K562 (cell line): ENCODE results near the gene PTPRO. TPM values are rescaled to one million over a fixed set of nuclear protein-coding genes. Genes with fewer than 3 reads are reported as not detected.

Experiments used
- ATAC-seq: fragments of 200-7000 bp; cut with Tn5 transposase; 3 replicates; pipeline ENCODE4 v1.9.1; 2020; ENCODE audit warnings: moderate library complexity
- BruUV-seq: library from RNA; stranded (reverse); fragments of 400-500 nt; replicated peaks from 2 replicates; lab custom pipeline; 2021; lab: Mats Ljungman, UMichigan
- CTCF ChIA-PET: fragments of 300-600 bp; formaldehyde crosslinking; extraction: SDS; loops from one replicate; lab custom pipeline; 2021; ENCODE audit warnings: low intra/inter-chr PET ratio; lab: Yijun Ruan, JAX
- POLR2A ChIA-PET: fragments of 300-600, 350-650 bp; sonication (Branson Sonifier 250); formaldehyde crosslinking; extraction: SDS; loops from one replicate; lab custom pipeline; 2021; ENCODE audit warnings: antibody characterized with exemption, inconsistent platforms; lab: Yijun Ruan, JAX
- DNase-seq, 4 experiments: peaks; one replicate each; pipeline versions ENCODE4 v3.0.0 to v3.0.0-alpha.2; 2011 to 2018; ENCODE audit warnings: low spot score in 3 of 4, mixed read lengths in 3 of 4; ENCODE audit errors: extremely low read depth in 1 of 4
- FAIRE-seq: peaks from 2 replicates; lab custom pipeline; 2011; peaks lifted over from hg19 to GRCh38; lab: Jason Lieb, UNC
- H2AFZ ChIP-seq: 2 replicates; pipeline ENCODE4 v1.6.0; 2011; ENCODE audit warnings: low read depth, low read length, control low read depth, inconsistent platforms
- H3K27ac ChIP-seq: fragments of 200-600 bp; 3 replicates; pipeline ENCODE4 v1.8.0; 2011; ENCODE audit warnings: low read depth, mild to moderate bottlenecking, control low read depth, inconsistent platforms, low read length, moderate library complexity, mixed read lengths; ENCODE audit errors: extremely low read depth
- H3K27me3 ChIP-seq, 2 experiments: fragments of 300-600 bp in 1 of 2; 2 replicates in 1 of 2; 3 replicates in 1 of 2; pipeline versions ENCODE4 v1.6.0 to v1.8.0; 2011; ENCODE audit warnings: inconsistent platforms in 2 of 2, low read length in 2 of 2, mild to moderate bottlenecking in 1 of 2, mixed read lengths in 1 of 2, moderate library complexity in 1 of 2; ENCODE audit not compliant: control insufficient read depth in 2 of 2, insufficient read depth in 2 of 2
- H3K36me3 ChIP-seq: fragments of 300-600 bp; 3 replicates; pipeline ENCODE4 v1.8.0; 2011; ENCODE audit warnings: mild to moderate bottlenecking, low read length, inconsistent platforms; ENCODE audit not compliant: control insufficient read depth, insufficient read depth
- H3K4me1 ChIP-seq, 2 experiments: fragments of 200-600 bp in 1 of 2; replicated peaks in 1 of 2; 2 replicates in 1 of 2; 3 replicates in 1 of 2; pipeline versions ENCODE4 v1.5.1 to v1.8.0; 2011; ENCODE audit warnings: inconsistent platforms in 2 of 2, low read length in 2 of 2, mild to moderate bottlenecking in 1 of 2, mixed read lengths in 1 of 2, moderate library complexity in 1 of 2; ENCODE audit not compliant: control insufficient read depth in 2 of 2, insufficient read depth in 2 of 2
- H3K4me2 ChIP-seq: 2 replicates; pipeline ENCODE4 v1.6.1; 2011; ENCODE audit warnings: low read length, control low read depth, inconsistent platforms, mixed read lengths; ENCODE audit not compliant: insufficient read depth
- H3K4me3 ChIP-seq: fragments of 200-600 bp; sonication (generic), shearing (Covaris generic); 2 replicates; pipeline ENCODE4 v1.5.1; 2016; ENCODE audit warnings: control low read depth, inconsistent platforms
- H3K79me2 ChIP-seq: fragments of 200-600 bp; 3 replicates; pipeline ENCODE4 v1.8.0; 2011; ENCODE audit warnings: low read length, inconsistent platforms; ENCODE audit not compliant: control insufficient read depth, insufficient read depth
- H3K9ac ChIP-seq, 2 experiments: 2 replicates each; pipeline versions ENCODE4 v1.6.0 to v1.6.1; 2011; ENCODE audit warnings: low read depth in 2 of 2, low read length in 2 of 2, control low read depth in 1 of 2, inconsistent platforms in 1 of 2, mild to moderate bottlenecking in 1 of 2, mixed read lengths in 1 of 2; ENCODE audit not compliant: insufficient read depth in 1 of 2
- H3K9me1 ChIP-seq: one replicate; pipeline ENCODE4 v1.6.0; 2011; ENCODE audit warnings: inconsistent platforms, mild to moderate bottlenecking, low read length, moderate library complexity; ENCODE audit not compliant: control insufficient read depth, insufficient read depth
- H3K9me3 ChIP-seq: replicated peaks from 2 replicates; pipeline ENCODE4 v1.5.1; 2011; ENCODE audit warnings: low read depth, low read length, inconsistent platforms; ENCODE audit not compliant: control insufficient read depth, insufficient read depth
- H4K20me1 ChIP-seq: replicated peaks from 2 replicates; pipeline ENCODE4 v1.6.1; 2011; ENCODE audit warnings: low read length, inconsistent platforms, mixed read lengths; ENCODE audit not compliant: control insufficient read depth, insufficient read depth
- CBX3 ChIP-seq, 2 experiments: IDR thresholded peaks; 1 replicate in 1 of 2; 2 replicates in 1 of 2; pipeline ENCODE4 v1.6.1; 2012; ENCODE audit warnings: inconsistent platforms in 2 of 2, low read length in 2 of 2, borderline replicate concordance in 1 of 2, control low read depth in 1 of 2
- HMBOX1 ChIP-seq: sonication (generic); IDR thresholded peaks from 2 replicates; pipeline ENCODE4 v1.6.1; 2016
- HNRNPL ChIP-seq: fragments of 200-400 bp; formaldehyde crosslinking; IDR thresholded peaks from 2 replicates; pipeline ENCODE4 v1.6.1; 2017; ENCODE audit warnings: low read depth, mild to moderate bottlenecking, low read length
- MCM2 ChIP-seq: fragments of 450-650 bp; IDR thresholded peaks from 2 replicates; pipeline ENCODE4 v1.6.1; 2017; ENCODE audit warnings: low read depth, mild to moderate bottlenecking
- MTA1 ChIP-seq: fragments of 450-650 bp; IDR thresholded peaks from 2 replicates; pipeline ENCODE4 v1.6.1; 2017; ENCODE audit warnings: borderline replicate concordance
- NR1H2 ChIP-seq: sonication (generic); formaldehyde crosslinking; IDR thresholded peaks from 2 replicates; pipeline ENCODE4 v1.4.0; 2020; ENCODE audit warnings: mild to moderate bottlenecking, missing genetic modification reagents
- POU5F1 ChIP-seq: fragments of 150-350 bp; IDR thresholded peaks from 2 replicates; pipeline ENCODE4 v1.6.1; 2014; ENCODE audit warnings: borderline replicate concordance, low read length, low read depth, mild to moderate bottlenecking; ENCODE audit not compliant: partially characterized antibody
- RBM25 ChIP-seq: fragments of 200-400 bp; formaldehyde crosslinking; IDR thresholded peaks from 2 replicates; pipeline ENCODE4 v1.6.1; 2018; ENCODE audit warnings: low read length, low read depth, moderate library complexity; ENCODE audit not compliant: severe bottlenecking
- RBM39 ChIP-seq: fragments of 200-400 bp; formaldehyde crosslinking; optimal IDR thresholded peaks from 2 replicates; pipeline ENCODE3; 2018; ENCODE audit warnings: low read depth, low read length
- SIN3B ChIP-seq: fragments of 450-650 bp; IDR thresholded peaks from 2 replicates; pipeline ENCODE4 v1.6.1; 2017; ENCODE audit warnings: low read depth, mild to moderate bottlenecking, moderate library complexity
- SMAD4 ChIP-seq: fragments of 250-450 bp; sonication (Bioruptor Pico); conservative IDR thresholded peaks from 2 replicates; pipeline ENCODE4 v1.8.0; 2021; ENCODE audit warnings: inconsistent platforms, mild to moderate bottlenecking, moderate library complexity
- SRF ChIP-seq, 2 experiments: fragments of 250-450, 450-650 bp in 1 of 2; sonication (Bioruptor Pico) in 1 of 2; sonication (generic) in 1 of 2; formaldehyde crosslinking; IDR thresholded peaks; 2 replicates each; pipeline versions ENCODE4 v1.5.0 to v1.5.1; 2020 to 2022; ENCODE audit warnings: mild to moderate bottlenecking in 1 of 2, missing genetic modification reagents in 1 of 2
- TRIM25 ChIP-seq: fragments of 450-650 bp; IDR thresholded peaks from 2 replicates; pipeline ENCODE4 v1.7.0; 2016; ENCODE audit warnings: borderline replicate concordance
- YBX1 ChIP-seq: fragments of 450-650 bp; IDR thresholded peaks from 2 replicates; pipeline ENCODE4 v1.7.1; 2016; ENCODE audit warnings: mild to moderate bottlenecking
- ZBTB5 ChIP-seq: fragments of 450-650 bp; IDR thresholded peaks from 2 replicates; pipeline ENCODE4 v1.6.1; 2017; ENCODE audit warnings: antibody characterized with exemption
- ZNF24 ChIP-seq: fragments of 450-650 bp; IDR thresholded peaks from 2 replicates; pipeline ENCODE4 v1.6.1; 2016
- ZNF780A ChIP-seq: fragments of 250-450 bp; sonication (Bioruptor Pico); IDR thresholded peaks from 2 replicates; pipeline ENCODE4 v1.5.0; 2021; ENCODE audit warnings: mild to moderate bottlenecking
- ZNF79 ChIP-seq: fragments of 250-450 bp; sonication (Bioruptor Pico); IDR thresholded peaks from 2 replicates; pipeline ENCODE4 v1.4.0; 2020; ENCODE audit warnings: low read depth, mild to moderate bottlenecking, moderate library complexity
- WGBS: fragments of 100-300 bp; shearing (Covaris generic); methylation state at CpG from one replicate; pipeline ENCODE4 v1.1.6; 2016; ENCODE audit warnings: low coverage, mixed read lengths; ENCODE audit not compliant: insufficient coverage; ENCODE audit errors: missing lambda C conversion rate; 5-methylcytosine and 5-hydroxymethylcytosine counted together
- in situ Hi-C: fragments of 300-500 bp; cut with MboI; formaldehyde crosslinking; loops from 4 replicates; pipeline ENCODE4 v1.15.0; 2018; ENCODE audit warnings: inconsistent platforms, mixed read lengths
- intact Hi-C: fragments of 100-400 bp; cut with micrococcal nuclease; formaldehyde crosslinking; loops from 2 replicates; pipeline ENCODE4 v1.14.2; 2022
- polyA plus RNA-seq, 8 experiments: library from polyadenylated mRNA; depleted of rRNA in 4 of 8; stranded (reverse) in 5 of 8; unstranded in 3 of 8; fragments of >200 nt; fragmentation: Nextera tagmentation in 2 of 8; fragmentation: Illumina TruSeq in 1 of 8; extraction: Ambion mirVana in 2 of 8; extraction: Trizol in 1 of 8; gene quantifications; 2 replicates each; pipeline versions ENCODE4 v1.2.1 to v1.2.3, GENCODE V29; 2011 to 2014; ENCODE audit warnings: inconsistent platforms in 1 of 8, missing spikeins in 1 of 8
- total RNA-seq, 7 experiments: library from RNA; depleted of rRNA in 6 of 7; stranded (reverse); fragments of >200 nt in 6 of 7; fragmentation: Illumina TruSeq in 2 of 7; extraction: Trizol in 2 of 7; gene quantifications; 2 replicates each; pipeline versions ENCODE4 v1.2.1 to v1.2.3, GENCODE V29; 2011 to 2021; ENCODE audit warnings: low replicate concordance in 1 of 7

PTPRO gene
- total and polyA plus RNA-seq, 9 of the 15 experiments (the other 6 are each of a cell fraction or from before 2014, with no cell fraction given): 0.22 TPM; not detected in 8

GRCh38 chr12:15515010-15515409, 192.7 kb downstream of the PTPRO start:
- Histone ChIP-seq H2AFZ (no peak overlapping the region), H3K36me3 (no peaks in the 10 kb centered on the region), H3K4me2 (no peak overlapping the region), H3K9me3 (no peaks in the 10 kb centered on the region), H3K4me3 (no peak overlapping the region), H3K27ac (no peak overlapping the region), H3K27me3 (no peaks in the 10 kb centered on the region), H4K20me1 (no peaks in the 10 kb centered on the region), H3K9ac (no peak overlapping the region), H3K4me1 (no peaks in the 10 kb centered on the region), H3K9me1 (no peaks in the 10 kb centered on the region), H3K79me2 (no peaks in the 10 kb centered on the region)
- intact Hi-C loops: loop anchor here (2.0 kb wide), 1 partner anchor 240 kb away; no protein-coding TSS in a partner anchor
- FAIRE-seq (no peak), DNase-seq (no peak), ATAC-seq (no peak)
- in situ Hi-C loops: no loop called here
- ChIA-PET CTCF (no interaction called here), POLR2A (no interaction called here)
- WGBS: 6% methylated on average over 3 of the region's 4 CpGs
- TF ChIP-seq RBM39 (no peak), ZNF780A (CRISPR knock-in tag) (no peak), ZNF24 (no peak), HMBOX1 (no peak), CBX3 (IDR thresholded peaks at IDR 0.05; ENCODE audit: borderline replicate concordance in 1 of 2, low read length in 2 of 2) (no peak), ZNF79 (CRISPR knock-in tag) (no peak), POU5F1 (no peak), SIN3B (no peak), HNRNPL (no peak), SRF (CRISPR knock-in tag; IDR thresholded peaks at IDR 0.05) (no peak), SMAD4 (CRISPR knock-in tag) (no peak), MCM2 (no peak), RBM25 (no peak), MTA1 (no peak), YBX1 (no peak), ZBTB5 (no peak), NR1H2 (CRISPR knock-in tag) (no peak), TRIM25 (no peak)
- BruUV-seq: no TSS peak
